Measurements from ENCODE around the gene TMEM163.

DNA sequence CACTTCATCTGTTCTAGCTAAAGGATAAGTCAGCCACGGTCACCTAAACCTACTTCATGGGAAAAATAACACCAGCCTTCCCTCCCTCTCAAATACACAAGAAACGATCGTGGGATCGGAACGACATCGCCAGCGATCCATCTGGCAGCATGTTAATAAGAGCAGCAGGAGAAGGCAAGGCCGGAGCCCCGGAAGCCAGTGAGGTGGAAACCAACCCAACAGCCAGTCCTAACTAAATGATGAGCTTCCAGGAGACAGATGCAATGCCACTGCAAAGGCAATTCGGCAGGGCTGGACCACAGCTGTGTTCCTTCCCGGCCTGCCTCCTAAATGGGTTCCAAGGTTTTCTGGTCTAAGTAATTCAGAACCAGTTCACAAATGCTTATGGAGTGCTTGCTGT, 117.5 kb downstream of the TMEM163 start:
- TF ChIP-seq, protein P1, sequence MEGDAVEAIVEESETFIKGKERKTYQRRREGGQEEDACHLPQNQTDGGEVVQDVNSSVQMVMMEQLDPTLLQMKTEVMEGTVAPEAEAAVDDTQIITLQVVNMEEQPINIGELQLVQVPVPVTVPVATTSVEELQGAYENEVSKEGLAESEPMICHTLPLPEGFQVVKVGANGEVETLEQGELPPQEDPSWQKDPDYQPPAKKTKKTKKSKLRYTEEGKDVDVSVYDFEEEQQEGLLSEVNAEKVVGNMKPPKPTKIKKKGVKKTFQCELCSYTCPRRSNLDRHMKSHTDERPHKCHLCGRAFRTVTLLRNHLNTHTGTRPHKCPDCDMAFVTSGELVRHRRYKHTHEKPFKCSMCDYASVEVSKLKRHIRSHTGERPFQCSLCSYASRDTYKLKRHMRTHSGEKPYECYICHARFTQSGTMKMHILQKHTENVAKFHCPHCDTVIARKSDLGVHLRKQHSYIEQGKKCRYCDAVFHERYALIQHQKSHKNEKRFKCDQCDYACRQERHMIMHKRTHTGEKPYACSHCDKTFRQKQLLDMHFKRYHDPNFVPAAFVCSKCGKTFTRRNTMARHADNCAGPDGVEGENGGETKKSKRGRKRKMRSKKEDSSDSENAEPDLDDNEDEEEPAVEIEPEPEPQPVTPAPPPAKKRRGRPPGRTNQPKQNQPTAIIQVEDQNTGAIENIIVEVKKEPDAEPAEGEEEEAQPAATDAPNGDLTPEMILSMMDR (IDR thresholded peaks at IDR 0.05; ENCODE audit: low read length) = no peak
- no peak for TF ChIP-seq EZH2 (IDR thresholded peaks at IDR 0.05; ENCODE audit: borderline replicate concordance, low read length)

Measured in OCI-LY1 (cell line).